Measurements from ENCODE around the gene SYT17.

GRCh38 chr16:19145010-19145409 lies 23.0 kb upstream of the SYT17 start:
- TF ChIP-seq PHF8 (IDR thresholded peaks at IDR 0.05; ENCODE audit: borderline replicate concordance, low read depth): no peak
- TF ChIP-seq HOXA7 (CRISPR knock-in tag; IDR thresholded peaks at IDR 0.05): no peak

Data from A549 (cell line).